ENCODE measurements around the gene SLC44A2. TPM values are rescaled to one million over a fixed set of nuclear protein-coding genes. Genes with fewer than 3 reads are reported as not detected.

The SLC44A2 gene
- total RNA-seq, 4 donors from 2014 or later: 36.6 to 371 (median 81.4) TPM

GRCh38 chr19:10688545-10689280 is 63.4 kb downstream of the SLC44A2 start:
- TF ChIP-seq POLR2AphosphoS5 (IDR thresholded peaks at IDR 0.05): no peak
- no peak for TF ChIP-seq CTCF (IDR thresholded peaks at IDR 0.05)
- no peak for TF ChIP-seq POLR2A (IDR thresholded peaks at IDR 0.05)
- no peak for TF ChIP-seq EP300 (IDR thresholded peaks at IDR 0.05; ENCODE audit: low read depth)
- no peaks in the 10 kb centered on the region for H3K9me3 ChIP-seq

DNA sequence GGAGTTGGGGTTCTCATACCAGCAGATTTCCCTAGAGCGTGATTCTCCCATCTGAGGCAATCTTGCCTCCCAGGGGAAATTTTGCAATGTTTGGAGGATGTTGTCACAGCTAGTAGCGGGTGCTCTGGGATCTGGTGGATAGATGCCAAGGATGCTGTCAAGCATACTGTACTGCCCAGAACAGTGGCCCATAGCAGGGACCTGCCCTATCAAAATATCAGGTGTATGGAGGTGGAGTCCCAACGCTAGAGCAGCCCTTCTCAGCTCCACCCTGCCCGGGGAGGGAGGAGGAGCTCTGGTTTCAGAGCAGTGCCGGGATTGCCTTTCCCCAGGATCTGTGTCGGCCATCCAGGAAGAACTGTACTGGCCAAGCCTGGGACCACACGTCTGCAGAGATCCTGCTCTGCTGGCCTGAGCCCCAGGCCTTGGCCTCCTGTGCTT is 65.0 kb downstream of the SLC44A2 start:
- TF ChIP-seq POLR2AphosphoS5 (IDR thresholded peaks at IDR 0.05) (no peak), POLR2A (IDR thresholded peaks at IDR 0.05) (no peak), EP300 (IDR thresholded peaks at IDR 0.05; ENCODE audit: low read depth) (no peak), CTCF (IDR thresholded peaks at IDR 0.05) (no peak)
- H3K9me3 ChIP-seq: no peaks in the 10 kb centered on the region
- in situ Hi-C loops (cut with MboI; ENCODE audit: low pct_ligation_motif_present in 1 of 4, low pct_unique_long_range_greater_than_20kb in 1 of 4, low sequenced_read_pairs in 3 of 4): no loop called here
- peaks cover 0 to 38% (median 17%) of the 10 kb centered on the region in 4 donors for H3K36me3 ChIP-seq
- intact Hi-C loops (cut with DNase I; ENCODE audit: low total_unique reads): no loop called here
- no peak overlapping the region for H3K4me3 ChIP-seq
- no peak for DNase-seq
- H3K27me3 ChIP-seq: no peaks in the 10 kb centered on the region
- H3K4me1 ChIP-seq: peaks cover 0 to 5% (median 3%) of the 10 kb centered on the region in 4 donors
- 73% methylated on average over 5 of the region's 7 CpGs; no CpG with 5 or more reads in 1 of the 2 donors for WGBS, 2 donors (ENCODE audit: low coverage in 1 of 2)
- no peak overlapping the region for H3K27ac ChIP-seq

More at GRCh38 chr19:10688545-10689280, 63.4 kb downstream of the SLC44A2 start:
- intact Hi-C loops (cut with DNase I; ENCODE audit: low total_unique reads) (no loop called here), in situ Hi-C loops (cut with MboI; ENCODE audit: low pct_ligation_motif_present in 1 of 4, low pct_unique_long_range_greater_than_20kb in 1 of 4, low sequenced_read_pairs in 3 of 4) (no loop called here)
- H3K4me3 ChIP-seq: no peak overlapping the region
- no peaks in the 10 kb centered on the region for H3K4me1 ChIP-seq
- 94% methylated on average over 27 of the region's 27 CpGs; no CpG with 5 or more reads in 1 of the 2 donors for WGBS, 2 donors (ENCODE audit: low coverage in 1 of 2)
- DNase-seq: no peak
- no peak overlapping the region for H3K27ac ChIP-seq
- H3K36me3 ChIP-seq: peaks cover 0 to 54% (median 25%) of the 10 kb centered on the region in 4 donors
- no peaks in the 10 kb centered on the region for H3K27me3 ChIP-seq

DNA sequence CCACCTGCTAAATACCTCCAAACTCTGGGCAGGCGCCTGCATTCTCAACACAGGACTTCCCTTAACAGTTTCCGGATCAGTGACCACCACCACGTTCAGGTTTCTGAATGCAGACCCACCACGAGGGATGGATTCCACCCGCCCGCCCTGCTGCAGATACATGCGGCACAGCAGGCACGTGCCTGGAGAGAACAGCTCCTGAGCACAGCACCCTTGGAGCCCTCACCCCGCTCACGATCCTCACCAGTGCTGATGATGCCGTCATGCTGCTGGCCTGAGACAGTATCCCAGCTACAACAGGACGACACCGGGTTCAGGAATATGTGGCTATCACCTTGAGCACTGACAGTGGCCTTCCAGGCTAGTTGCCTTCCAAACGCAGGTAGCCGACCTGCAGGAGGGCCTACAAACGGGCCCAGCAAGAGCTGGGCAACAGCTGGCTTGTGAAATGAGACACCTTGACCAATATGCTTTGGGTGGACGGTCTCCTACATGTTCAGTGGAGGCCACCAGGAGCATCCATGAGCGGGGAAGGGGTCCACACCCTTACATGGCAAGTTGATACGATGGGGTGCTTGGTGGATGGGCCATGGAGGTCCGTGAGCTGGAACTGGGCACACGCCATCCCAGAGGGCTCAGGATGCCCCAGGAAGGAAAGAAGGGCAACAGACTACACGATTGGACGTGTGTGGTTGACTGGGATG is 66.0 kb downstream of the SLC44A2 start:
- Histone ChIP-seq H3K4me1 (peaks cover 0 to 12% (median 8%) of the 10 kb centered on the region in 4 donors), H3K36me3 (peaks cover 0 to 32% (median 16%) of the 10 kb centered on the region in 4 donors)
- no peak for TF ChIP-seq POLR2A (IDR thresholded peaks at IDR 0.05)
- no peak for TF ChIP-seq EP300 (IDR thresholded peaks at IDR 0.05; ENCODE audit: low read depth)
- no peak for TF ChIP-seq POLR2AphosphoS5 (IDR thresholded peaks at IDR 0.05)
- TF ChIP-seq CTCF (IDR thresholded peaks at IDR 0.05): no peak

DNA sequence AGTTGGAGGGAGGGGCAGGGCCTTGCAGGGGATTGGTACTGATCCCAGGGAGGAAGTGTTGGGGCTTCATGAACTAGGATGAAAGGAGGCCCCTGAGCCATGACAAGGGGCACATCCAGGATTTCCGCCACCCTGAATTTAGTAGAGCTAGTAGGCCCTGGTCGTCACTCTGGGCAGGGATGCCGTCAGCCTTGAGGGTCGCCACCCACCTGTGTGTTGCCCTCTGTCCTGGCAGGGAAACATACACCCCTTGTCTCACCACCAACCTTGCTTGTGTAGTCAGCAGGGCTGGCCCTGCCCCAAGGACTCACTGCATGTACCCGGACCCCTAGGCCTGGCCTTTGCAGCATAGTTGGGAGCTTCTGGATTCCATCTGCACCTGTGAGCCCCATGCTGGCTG is 66.5 kb downstream of the SLC44A2 start:
- intact Hi-C loops (cut with DNase I; ENCODE audit: low total_unique reads) (no loop called here), in situ Hi-C loops (cut with MboI; ENCODE audit: low pct_ligation_motif_present in 1 of 4, low pct_unique_long_range_greater_than_20kb in 1 of 4, low sequenced_read_pairs in 3 of 4) (no loop called here)
- no peak for TF ChIP-seq EP300 (IDR thresholded peaks at IDR 0.05; ENCODE audit: low read depth)
- TF ChIP-seq POLR2A (IDR thresholded peaks at IDR 0.05): no peak
- no peak for TF ChIP-seq POLR2AphosphoS5 (IDR thresholded peaks at IDR 0.05)
- no peak for TF ChIP-seq CTCF (IDR thresholded peaks at IDR 0.05)
- peaks cover 0 to 29% (median 14%) of the 10 kb centered on the region in 4 donors for H3K36me3 ChIP-seq
- no peaks in the 10 kb centered on the region for H3K9me3 ChIP-seq
- 88% methylated on average over 5 of the region's 5 CpGs; no CpG with 5 or more reads in 1 of the 2 donors for WGBS, 2 donors (ENCODE audit: low coverage in 1 of 2)
- DNase-seq: no peak
- H3K27me3 ChIP-seq: no peaks in the 10 kb centered on the region
- H3K4me1 ChIP-seq: peaks cover 0 to 12% (median 8%) of the 10 kb centered on the region in 4 donors
- H3K27ac ChIP-seq: no peak overlapping the region
- no peak overlapping the region for H3K4me3 ChIP-seq

More for the DNA sequence above, 66.0 kb downstream of the SLC44A2 start:
- WGBS, 2 donors (ENCODE audit: low coverage in 1 of 2): 87 to 88% methylated on average over 3 to 21 of the region's 23 CpGs
- no peaks in the 10 kb centered on the region for H3K9me3 ChIP-seq
- in situ Hi-C loops (cut with MboI; ENCODE audit: low pct_ligation_motif_present in 1 of 4, low pct_unique_long_range_greater_than_20kb in 1 of 4, low sequenced_read_pairs in 3 of 4): no loop called here
- no peak overlapping the region for H3K4me3 ChIP-seq
- DNase-seq: no peak
- no peaks in the 10 kb centered on the region for H3K27me3 ChIP-seq
- intact Hi-C loops (cut with DNase I; ENCODE audit: low total_unique reads): no loop called here
- H3K27ac ChIP-seq: no peak overlapping the region
